ENCODE results near the gene MCRIP2. TPM values are rescaled to one million over a fixed set of nuclear protein-coding genes. Genes with fewer than 3 reads are reported as not detected.
"Not testable (repeated sequence)": the region's sequence is repeated elsewhere in the genome, so short reads cannot be mapped to it uniquely, and the experiment has no call there.

The MCRIP2 gene
- total RNA-seq, 1 experiment from 2014 or later = 41.7 TPM

- H4K20me1 ChIP-seq (ENCODE audit: insufficient read depth, low read depth, low read length) = peaks cover 30% of the 10 kb centered on the region
- H3K27me3 ChIP-seq (ENCODE audit: low read length) = no peaks in the 10 kb centered on the region
- H3K27ac ChIP-seq (ENCODE audit: low read length) = no peak overlapping the region
- peaks cover 31% of the 10 kb centered on the region for H3K4me1 ChIP-seq (ENCODE audit: low read length)
- H3K4me3 ChIP-seq (ENCODE audit: low read length) = no peak overlapping the region
- H3K9me3 ChIP-seq (ENCODE audit: low read length) = no peaks in the 10 kb centered on the region
- 0 out of 2 replicates have a peak, but pooled peaks cover 2% of the 10 kb centered on the region for H3K36me3 ChIP-seq (ENCODE audit: insufficient read depth, low read length)
- no peak for DNase-seq
- H3K4me2 ChIP-seq (ENCODE audit: low read depth, low read length, poor library complexity, severe bottlenecking) = no peak overlapping the region
- H3K9me2 ChIP-seq (replicated peaks; ENCODE audit: insufficient read depth, low read length) = no peaks in the 10 kb centered on the region
- H2AFZ ChIP-seq (ENCODE audit: low read length) = no peak overlapping the region
- H3K79me2 ChIP-seq (ENCODE audit: low read length) = peaks cover 16% of the 10 kb centered on the region
- no peak overlapping the region for H3K9ac ChIP-seq (ENCODE audit: low read length)
Measured at GRCh38 chr16:596736-597060, 44.9 kb upstream of the MCRIP2 start.

- not testable (repeated sequence) for H3K9me2 ChIP-seq (replicated peaks; ENCODE audit: insufficient read depth, low read length); H3K9me3 ChIP-seq (ENCODE audit: low read length); H3K9ac ChIP-seq (ENCODE audit: low read length); H2AFZ ChIP-seq (ENCODE audit: low read length); H3K27me3 ChIP-seq (ENCODE audit: low read length); H3K4me3 ChIP-seq (ENCODE audit: low read length); H3K27ac ChIP-seq (ENCODE audit: low read length); H3K36me3 ChIP-seq (ENCODE audit: insufficient read depth, low read length); H3K4me2 ChIP-seq (ENCODE audit: low read depth, low read length, poor library complexity, severe bottlenecking)
- H3K4me1 ChIP-seq (ENCODE audit: low read length) = peaks cover 21% of the 10 kb centered on the region
- DNase-seq = peak; percentile 15
- peaks cover 20% of the 10 kb centered on the region for H4K20me1 ChIP-seq (ENCODE audit: insufficient read depth, low read depth, low read length)
- H3K79me2 ChIP-seq (ENCODE audit: low read length) = peaks cover 16% of the 10 kb centered on the region
Measured at GRCh38 chr16:597655-598054, 44.0 kb upstream of the MCRIP2 start.

GRCh38 chr16:598823-599739 is 42.5 kb upstream of the MCRIP2 start:
- Histone ChIP-seq H3K36me3 (ENCODE audit: insufficient read depth, low read length) (0 out of 2 replicates have a peak, but pooled peaks cover 2% of the 10 kb centered on the region), H3K4me3 (ENCODE audit: low read length) (no peak overlapping the region), H3K4me2 (ENCODE audit: low read depth, low read length, poor library complexity, severe bottlenecking) (no peak overlapping the region), H3K9me3 (ENCODE audit: low read length) (no peaks in the 10 kb centered on the region), H3K79me2 (ENCODE audit: low read length) (peaks cover 11% of the 10 kb centered on the region), H3K9ac (ENCODE audit: low read length) (no peak overlapping the region), H2AFZ (ENCODE audit: low read length) (no peak overlapping the region), H3K4me1 (ENCODE audit: low read length) (peaks cover 8% of the 10 kb centered on the region), H3K27me3 (ENCODE audit: low read length) (no peaks in the 10 kb centered on the region), H4K20me1 (ENCODE audit: insufficient read depth, low read depth, low read length) (0 out of 2 replicates have a peak, but pooled peaks cover 6% of the 10 kb centered on the region), H3K27ac (ENCODE audit: low read length) (no peak overlapping the region), H3K9me2 (replicated peaks; ENCODE audit: insufficient read depth, low read length) (no peaks in the 10 kb centered on the region)
- DNase-seq = peak; percentile 33

- H3K79me2 ChIP-seq (ENCODE audit: low read length) = peaks cover 6% of the 10 kb centered on the region
- H3K36me3 ChIP-seq (ENCODE audit: insufficient read depth, low read length) = peaks cover 2% of the 10 kb centered on the region; the same call in 1 of the 2 replicates
- no peak overlapping the region for H3K4me3 ChIP-seq (ENCODE audit: low read length)
- no peak overlapping the region for H2AFZ ChIP-seq (ENCODE audit: low read length)
- no peaks in the 10 kb centered on the region for H3K27me3 ChIP-seq (ENCODE audit: low read length)
- peaks cover 6% of the 10 kb centered on the region; the same call in 1 of the 2 replicates for H3K9me3 ChIP-seq (ENCODE audit: low read length)
- peaks cover 8% of the 10 kb centered on the region for H3K4me1 ChIP-seq (ENCODE audit: low read length)
- no peak overlapping the region for H3K4me2 ChIP-seq (ENCODE audit: low read depth, low read length, poor library complexity, severe bottlenecking)
- no peak overlapping the region for H3K27ac ChIP-seq (ENCODE audit: low read length)
- H3K9ac ChIP-seq (ENCODE audit: low read length) = no peak overlapping the region
- DNase-seq = peak; percentile 71
- no peaks in the 10 kb centered on the region for H3K9me2 ChIP-seq (replicated peaks; ENCODE audit: insufficient read depth, low read length)
- H4K20me1 ChIP-seq (ENCODE audit: insufficient read depth, low read depth, low read length) = 0 out of 2 replicates have a peak, but pooled peaks cover 2% of the 10 kb centered on the region
Measured at GRCh38 chr16:600781-601180, 40.8 kb upstream of the MCRIP2 start.

- H4K20me1 ChIP-seq (ENCODE audit: insufficient read depth, low read depth, low read length) = 0 out of 2 replicates have a peak, but pooled peaks cover 2% of the 10 kb centered on the region
- H3K79me2 ChIP-seq (ENCODE audit: low read length) = no peaks in the 10 kb centered on the region
- H3K4me3 ChIP-seq (ENCODE audit: low read length) = no peak overlapping the region
Measured at GRCh38 chr16:603933-604332, 37.7 kb upstream of the MCRIP2 start.

GRCh38 chr16:606656-607307 is 34.8 kb upstream of the MCRIP2 start:
- Histone ChIP-seq H3K36me3 (ENCODE audit: insufficient read depth, low read length) (no peaks in the 10 kb centered on the region; the same call in 1 of the 2 replicates), H3K4me2 (ENCODE audit: low read depth, low read length, poor library complexity, severe bottlenecking) (no peak overlapping the region), H3K27me3 (ENCODE audit: low read length) (no peaks in the 10 kb centered on the region), H3K4me3 (ENCODE audit: low read length) (no peak overlapping the region), H3K4me1 (ENCODE audit: low read length) (no peaks in the 10 kb centered on the region), H3K9ac (ENCODE audit: low read length) (no peak overlapping the region), H3K79me2 (ENCODE audit: low read length) (no peaks in the 10 kb centered on the region), H2AFZ (ENCODE audit: low read length) (no peak overlapping the region), H3K27ac (ENCODE audit: low read length) (no peak overlapping the region), H3K9me2 (replicated peaks; ENCODE audit: insufficient read depth, low read length) (no peaks in the 10 kb centered on the region), H4K20me1 (ENCODE audit: insufficient read depth, low read depth, low read length) (no peaks in the 10 kb centered on the region), H3K9me3 (ENCODE audit: low read length) (peaks cover 6% of the 10 kb centered on the region; the same call in 1 of the 2 replicates)
- DNase-seq = peak; percentile 10

More at GRCh38 chr16:603933-604332, 37.7 kb upstream of the MCRIP2 start:
- no peak overlapping the region for H3K27ac ChIP-seq (ENCODE audit: low read length)
- H3K9me2 ChIP-seq (replicated peaks; ENCODE audit: insufficient read depth, low read length) = no peaks in the 10 kb centered on the region
- H3K4me1 ChIP-seq (ENCODE audit: low read length) = peaks cover 8% of the 10 kb centered on the region
- H3K36me3 ChIP-seq (ENCODE audit: insufficient read depth, low read length) = peaks cover 2% of the 10 kb centered on the region; the same call in 1 of the 2 replicates
- no peak overlapping the region for H3K4me2 ChIP-seq (ENCODE audit: low read depth, low read length, poor library complexity, severe bottlenecking)
- H2AFZ ChIP-seq (ENCODE audit: low read length) = no peak overlapping the region
- no peak for DNase-seq
- no peaks in the 10 kb centered on the region for H3K27me3 ChIP-seq (ENCODE audit: low read length)
- H3K9me3 ChIP-seq (ENCODE audit: low read length) = peaks cover 6% of the 10 kb centered on the region; the same call in 1 of the 2 replicates
- H3K9ac ChIP-seq (ENCODE audit: low read length) = no peak overlapping the region

GRCh38 chr16:608019-608418 is 33.6 kb upstream of the MCRIP2 start:
- Histone ChIP-seq H3K27ac (ENCODE audit: low read length) (no peak overlapping the region), H3K79me2 (ENCODE audit: low read length) (no peaks in the 10 kb centered on the region), H2AFZ (ENCODE audit: low read length) (no peak overlapping the region), H3K4me1 (ENCODE audit: low read length) (no peaks in the 10 kb centered on the region), H3K9ac (ENCODE audit: low read length) (no peak overlapping the region), H3K4me2 (ENCODE audit: low read depth, low read length, poor library complexity, severe bottlenecking) (no peak overlapping the region), H3K36me3 (ENCODE audit: insufficient read depth, low read length) (no peaks in the 10 kb centered on the region; the same call in 1 of the 2 replicates), H3K9me2 (replicated peaks; ENCODE audit: insufficient read depth, low read length) (no peaks in the 10 kb centered on the region), H3K9me3 (ENCODE audit: low read length) (peaks cover 6% of the 10 kb centered on the region; the same call in 1 of the 2 replicates), H3K4me3 (ENCODE audit: low read length) (no peak overlapping the region), H3K27me3 (ENCODE audit: low read length) (no peaks in the 10 kb centered on the region), H4K20me1 (ENCODE audit: insufficient read depth, low read depth, low read length) (no peaks in the 10 kb centered on the region)
- DNase-seq = peak; percentile 15

- no peaks in the 10 kb centered on the region; the same call in 1 of the 2 replicates for H3K36me3 ChIP-seq (ENCODE audit: insufficient read depth, low read length)
- no peak overlapping the region for H2AFZ ChIP-seq (ENCODE audit: low read length)
- H3K27me3 ChIP-seq (ENCODE audit: low read length) = no peaks in the 10 kb centered on the region
- H3K4me1 ChIP-seq (ENCODE audit: low read length) = no peaks in the 10 kb centered on the region
- H3K79me2 ChIP-seq (ENCODE audit: low read length) = no peaks in the 10 kb centered on the region
- no peak overlapping the region for H3K4me3 ChIP-seq (ENCODE audit: low read length)
- no peaks in the 10 kb centered on the region for H3K9me2 ChIP-seq (replicated peaks; ENCODE audit: insufficient read depth, low read length)
- H3K9ac ChIP-seq (ENCODE audit: low read length) = no peak overlapping the region
- no peak overlapping the region for H3K27ac ChIP-seq (ENCODE audit: low read length)
- H4K20me1 ChIP-seq (ENCODE audit: insufficient read depth, low read depth, low read length) = no peaks in the 10 kb centered on the region
- H3K9me3 ChIP-seq (ENCODE audit: low read length) = peaks cover 6% of the 10 kb centered on the region; the same call in 1 of the 2 replicates
- H3K4me2 ChIP-seq (ENCODE audit: low read depth, low read length, poor library complexity, severe bottlenecking) = no peak overlapping the region
- no peak for DNase-seq
Measured at GRCh38 chr16:609316-609715, 32.3 kb upstream of the MCRIP2 start.
